OCI-LY1 (cell line): ENCODE measurements around the gene GOLPH3L.

Experiments
- H2AFZ ChIP-seq: fragments of 200-600 bp; sonication (generic), shearing (Covaris generic); 2 replicates; pipeline ENCODE4 v1.6.0; 2014; ENCODE audit warnings: antibody characterized with exemption, mild to moderate bottlenecking, low read length
- H3F3A ChIP-seq: fragments of 200-600 bp; sonication (generic), shearing (Covaris generic); 2 replicates; pipeline ENCODE4 v1.6.0; 2014; ENCODE audit warnings: mild to moderate bottlenecking, antibody characterized with exemption, low read length, moderate library complexity; ENCODE audit not compliant: insufficient read depth
- H3K27ac ChIP-seq: fragments of 200-600 bp; sonication (generic); 2 replicates; pipeline ENCODE4 v1.5.1; 2014; ENCODE audit warnings: low read length, mixed run types, mild to moderate bottlenecking, low read depth; ENCODE audit not compliant: poor library complexity, severe bottlenecking
- H3K27me3 ChIP-seq: fragments of 200-600 bp; sonication (generic); 2 replicates; pipeline ENCODE4 v1.6.0; 2014; ENCODE audit warnings: antibody characterized with exemption, mild to moderate bottlenecking, low read length, moderate library complexity; ENCODE audit not compliant: insufficient read depth
- H3K36me3 ChIP-seq: fragments of 200-600 bp; sonication (generic); 2 replicates; pipeline ENCODE4 v1.6.1; 2014; ENCODE audit warnings: mild to moderate bottlenecking, antibody characterized with exemption, low read length, moderate library complexity, mixed read lengths; ENCODE audit not compliant: insufficient read depth
- H3K4me1 ChIP-seq: fragments of 200-600 bp; sonication (generic); 2 replicates; pipeline ENCODE4 v1.5.1; 2014; ENCODE audit warnings: mild to moderate bottlenecking, low read length, moderate library complexity; ENCODE audit not compliant: insufficient read depth, severe bottlenecking
- H3K4me2 ChIP-seq: fragments of 200-600 bp; sonication (generic), shearing (Covaris generic); 2 replicates; pipeline ENCODE4 v1.6.1; 2014; ENCODE audit warnings: low read length
- H3K4me3 ChIP-seq: fragments of 200-600 bp; sonication (generic); 2 replicates; pipeline ENCODE4 v1.5.1; 2014; ENCODE audit warnings: low read length, low read depth, mild to moderate bottlenecking, mixed read lengths; ENCODE audit not compliant: poor library complexity, severe bottlenecking
- H3K79me2 ChIP-seq: fragments of 200-600 bp; shearing (Covaris generic); 2 replicates; pipeline ENCODE4 v1.6.1; 2016; ENCODE audit warnings: mixed run types, low read length, mixed read lengths; ENCODE audit not compliant: insufficient read depth
- H3K9ac ChIP-seq: fragments of 200-600 bp; sonication (generic), shearing (Covaris generic); 2 replicates; pipeline ENCODE4 v1.6.1; 2014; ENCODE audit warnings: mild to moderate bottlenecking, low read length, mixed read lengths
- H3K9me2 ChIP-seq: fragments of 200-600 bp; sonication (generic), shearing (Covaris generic); 2 replicates; pipeline ENCODE4 v1.6.1; 2014; ENCODE audit warnings: low read depth, mild to moderate bottlenecking, low read length, mixed read lengths
- H3K9me3 ChIP-seq: fragments of 200-600 bp; shearing (Covaris generic); 2 replicates; pipeline ENCODE4 v1.6.1; 2014; ENCODE audit warnings: low read length, mixed read lengths
- H4K20me1 ChIP-seq: fragments of 200-600 bp; sonication (generic), shearing (Covaris generic); 2 replicates; pipeline ENCODE4 v1.6.0; 2016; ENCODE audit warnings: mild to moderate bottlenecking, low read length; ENCODE audit not compliant: insufficient read depth
- CTCF ChIP-seq: fragments of 200-600 bp; sonication (generic), shearing (Covaris generic); IDR thresholded peaks from 2 replicates; pipeline ENCODE4 v1.5.1; 2017; ENCODE audit warnings: mild to moderate bottlenecking, antibody characterized with exemption, low read length, moderate library complexity, mixed read lengths
- EZH2 ChIP-seq: fragments of 200-600 bp; sonication (generic), shearing (Covaris generic); IDR thresholded peaks from 2 replicates; pipeline ENCODE4 v1.8.0; 2017; ENCODE audit warnings: borderline replicate concordance, mixed run types, mild to moderate bottlenecking, antibody characterized with exemption, low read length, moderate library complexity, mixed read lengths

GOLPH3L gene

GRCh38 chr1:150596976-150597375 lies 100.0 kb downstream of the GOLPH3L start:
- Histone ChIP-seq H4K20me1 (no peaks in the 10 kb centered on the region), H3K79me2 (no peaks in the 10 kb centered on the region), H3K9ac (no peak overlapping the region), H3K36me3 (no peaks in the 10 kb centered on the region), H3K27ac (no peak overlapping the region), H3K4me3 (no peak overlapping the region), H3K27me3 (no peaks in the 10 kb centered on the region), H3K9me3 (no peaks in the 10 kb centered on the region), H3F3A (no peaks in the 10 kb centered on the region), H3K4me2 (no peak overlapping the region), H3K9me2 (no peaks in the 10 kb centered on the region), H3K4me1 (no peaks in the 10 kb centered on the region), H2AFZ (no peak overlapping the region)
- TF ChIP-seq CTCF, result no peak
- no peak for TF ChIP-seq EZH2
